PFSK-1 (cell line): ENCODE measurements around the gene DST.

Experiments used
- FOXP2 ChIP-seq: optimal IDR thresholded peaks from 2 replicates; pipeline ENCODE3; 2011; ENCODE audit warnings: borderline replicate concordance, control low read depth, inconsistent platforms; ENCODE audit not compliant: insufficient read depth; ENCODE audit errors: extremely low read length, extremely low read depth
- POLR2AphosphoS5 ChIP-seq: IDR thresholded peaks from 2 replicates; pipeline ENCODE4 v1.6.1; 2012; ENCODE audit warnings: low read depth, mild to moderate bottlenecking, control low read depth, low read length, moderate library complexity
- SIN3A ChIP-seq: IDR thresholded peaks from 2 replicates; pipeline ENCODE4 v1.6.1; 2012; ENCODE audit warnings: mild to moderate bottlenecking, low read length, moderate library complexity, borderline replicate concordance; ENCODE audit not compliant: insufficient read depth
- TAF1 ChIP-seq: IDR thresholded peaks from 2 replicates; pipeline ENCODE4 v1.6.1; 2012; ENCODE audit warnings: low read length, control low read depth, borderline replicate concordance; ENCODE audit not compliant: insufficient read depth
- TF ChIP-seq, protein P1 (sequence below), 2 experiments: IDR thresholded peaks; 2 replicates each; pipeline versions ENCODE4 v1.6.1 to v1.8.0; 2011 to 2012; ENCODE audit warnings: low read depth in 2 of 2, low read length in 2 of 2, control low read depth in 1 of 2, inconsistent platforms in 1 of 2, mild to moderate bottlenecking in 1 of 2, moderate library complexity in 1 of 2; ENCODE audit not compliant: insufficient read depth in 1 of 2

DST gene

DNA sequence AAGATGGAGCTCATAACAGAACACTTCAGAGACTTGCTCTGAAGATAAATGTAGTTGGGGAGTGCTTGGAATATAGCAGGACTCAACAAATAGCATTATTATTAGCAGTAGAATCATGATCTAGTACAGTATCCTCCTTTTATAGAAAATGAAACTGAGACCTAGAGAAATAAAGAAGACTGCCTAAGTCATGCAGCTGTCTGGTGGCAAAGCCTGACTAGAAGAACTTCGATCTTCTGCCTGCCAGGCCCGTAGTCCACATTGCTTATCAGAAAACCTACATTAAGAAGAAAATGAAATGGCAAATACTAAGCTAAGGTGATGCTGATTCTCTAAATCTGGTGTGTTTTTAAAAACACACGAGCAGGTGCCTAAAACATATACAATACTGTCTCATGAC lies 46.4 kb upstream of the DST start:
- TF ChIP-seq POLR2AphosphoS5 (no peak), SIN3A (no peak), FOXP2 (no peak), TAF1 (no peak)
- TF ChIP-seq, protein P1, sequence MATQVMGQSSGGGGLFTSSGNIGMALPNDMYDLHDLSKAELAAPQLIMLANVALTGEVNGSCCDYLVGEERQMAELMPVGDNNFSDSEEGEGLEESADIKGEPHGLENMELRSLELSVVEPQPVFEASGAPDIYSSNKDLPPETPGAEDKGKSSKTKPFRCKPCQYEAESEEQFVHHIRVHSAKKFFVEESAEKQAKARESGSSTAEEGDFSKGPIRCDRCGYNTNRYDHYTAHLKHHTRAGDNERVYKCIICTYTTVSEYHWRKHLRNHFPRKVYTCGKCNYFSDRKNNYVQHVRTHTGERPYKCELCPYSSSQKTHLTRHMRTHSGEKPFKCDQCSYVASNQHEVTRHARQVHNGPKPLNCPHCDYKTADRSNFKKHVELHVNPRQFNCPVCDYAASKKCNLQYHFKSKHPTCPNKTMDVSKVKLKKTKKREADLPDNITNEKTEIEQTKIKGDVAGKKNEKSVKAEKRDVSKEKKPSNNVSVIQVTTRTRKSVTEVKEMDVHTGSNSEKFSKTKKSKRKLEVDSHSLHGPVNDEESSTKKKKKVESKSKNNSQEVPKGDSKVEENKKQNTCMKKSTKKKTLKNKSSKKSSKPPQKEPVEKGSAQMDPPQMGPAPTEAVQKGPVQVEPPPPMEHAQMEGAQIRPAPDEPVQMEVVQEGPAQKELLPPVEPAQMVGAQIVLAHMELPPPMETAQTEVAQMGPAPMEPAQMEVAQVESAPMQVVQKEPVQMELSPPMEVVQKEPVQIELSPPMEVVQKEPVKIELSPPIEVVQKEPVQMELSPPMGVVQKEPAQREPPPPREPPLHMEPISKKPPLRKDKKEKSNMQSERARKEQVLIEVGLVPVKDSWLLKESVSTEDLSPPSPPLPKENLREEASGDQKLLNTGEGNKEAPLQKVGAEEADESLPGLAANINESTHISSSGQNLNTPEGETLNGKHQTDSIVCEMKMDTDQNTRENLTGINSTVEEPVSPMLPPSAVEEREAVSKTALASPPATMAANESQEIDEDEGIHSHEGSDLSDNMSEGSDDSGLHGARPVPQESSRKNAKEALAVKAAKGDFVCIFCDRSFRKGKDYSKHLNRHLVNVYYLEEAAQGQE (IDR thresholded peaks at IDR 0.05; ENCODE audit: insufficient read depth in 1 of 2, low read depth in 2 of 2, low read length in 2 of 2) = no peak

DNA sequence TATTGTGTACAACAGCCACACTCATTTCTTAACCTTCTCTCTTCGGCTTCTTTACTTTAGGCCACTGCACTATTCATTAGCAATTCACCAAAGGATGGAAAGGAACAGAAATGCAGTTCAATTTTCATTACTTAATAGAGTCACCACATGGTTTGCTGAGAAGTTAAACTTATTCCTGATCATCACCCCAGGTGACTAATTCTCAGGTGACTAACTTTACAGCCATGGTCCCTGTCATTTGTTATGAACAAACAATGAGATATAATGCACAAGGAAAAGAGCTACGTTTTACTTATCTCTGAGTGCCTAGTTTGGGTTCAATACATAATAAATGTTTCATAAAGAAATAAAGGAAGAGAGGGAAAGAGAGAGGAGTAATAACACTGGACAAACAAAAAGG lies 45.8 kb upstream of the DST start:
- no peak for TF ChIP-seq SIN3A
- TF ChIP-seq FOXP2 = no peak
- no peak for TF ChIP-seq POLR2AphosphoS5
- TF ChIP-seq, protein P1 (IDR thresholded peaks at IDR 0.05; ENCODE audit: insufficient read depth in 1 of 2, low read depth in 2 of 2, low read length in 2 of 2) = no peak

DNA sequence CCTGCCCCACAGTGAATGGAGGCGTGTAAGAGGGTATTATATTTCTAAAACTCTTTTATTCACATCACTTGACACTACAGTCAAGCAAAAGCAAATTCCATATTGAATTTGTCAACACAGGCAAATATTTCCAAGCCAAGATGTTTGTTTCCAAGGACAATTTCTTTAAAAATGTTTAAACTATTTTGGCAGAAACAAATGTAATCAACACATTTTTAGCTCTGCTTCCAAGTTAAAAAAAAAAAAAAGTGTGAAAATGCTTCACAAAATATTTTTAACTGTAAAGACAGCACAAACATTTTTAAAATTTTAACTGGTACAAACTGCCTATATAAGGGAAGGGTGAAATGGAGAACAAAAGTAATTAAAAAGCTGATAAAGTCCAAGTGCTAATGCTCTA lies 44.9 kb upstream of the DST start:
- TF ChIP-seq SIN3A (no peak), POLR2AphosphoS5 (no peak), TAF1 (no peak), FOXP2 (no peak)
- TF ChIP-seq, protein P1 (IDR thresholded peaks at IDR 0.05; ENCODE audit: insufficient read depth in 1 of 2, low read depth in 2 of 2, low read length in 2 of 2) = no peak

DNA sequence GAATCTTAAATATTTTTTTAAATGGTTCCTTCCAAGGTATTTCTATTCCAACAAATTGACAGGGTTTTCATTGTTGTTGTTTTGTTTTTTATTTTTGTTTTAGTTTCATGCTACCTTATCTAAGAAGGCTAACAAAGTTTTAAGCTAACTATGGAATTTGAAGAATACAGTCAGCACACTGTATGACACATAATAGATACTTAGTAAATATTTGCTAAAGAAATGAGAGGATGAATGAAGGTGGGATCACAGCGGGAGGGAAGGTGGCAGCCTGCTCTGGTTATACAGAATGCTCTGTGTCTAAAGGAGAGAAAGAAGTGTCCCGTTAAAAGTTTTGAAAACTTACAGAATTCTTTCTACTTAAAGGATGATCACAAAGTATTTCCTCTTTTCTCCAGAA lies 43.7 kb upstream of the DST start:
- no peak for TF ChIP-seq SIN3A
- no peak for TF ChIP-seq TAF1
- no peak for TF ChIP-seq POLR2AphosphoS5
- no peak for TF ChIP-seq FOXP2

DNA sequence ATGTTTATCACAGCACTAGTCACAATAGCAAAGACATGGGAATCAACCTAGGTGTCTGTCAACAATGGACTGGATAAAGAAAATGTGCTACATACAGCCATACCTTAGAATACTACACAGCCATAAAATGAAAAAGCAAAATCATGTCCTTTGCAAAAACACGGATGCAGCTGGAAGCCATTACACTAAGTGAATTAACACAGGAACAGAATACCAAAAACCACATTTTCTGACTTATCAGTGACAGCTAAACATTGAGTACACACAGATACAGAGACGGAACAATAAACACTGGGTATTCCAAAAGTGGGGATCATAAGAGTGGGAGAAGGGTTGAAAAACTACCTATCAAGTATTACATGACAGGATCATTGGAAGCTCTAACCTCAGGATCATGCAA lies 43.3 kb upstream of the DST start:
- no peak for TF ChIP-seq TAF1
- TF ChIP-seq POLR2AphosphoS5 = no peak
- TF ChIP-seq SIN3A = no peak
- TF ChIP-seq, protein P1 (IDR thresholded peaks at IDR 0.05; ENCODE audit: insufficient read depth in 1 of 2, low read depth in 2 of 2, low read length in 2 of 2) = no peak
- no peak for TF ChIP-seq FOXP2
